GM18520 (cell line): ENCODE data around the gene SLC4A2.
"Not testable (repeated sequence)": the region's sequence is repeated elsewhere in the genome, so short reads cannot be mapped to it uniquely, and the experiment has no call there.

Source experiments
- ATAC-seq: cut with Tn5 transposase; IDR thresholded peaks from one replicate; pipeline ENCODE4 v1.9.1; 2021; ENCODE audit not compliant: unreplicated experiment

SLC4A2 gene

DNA sequence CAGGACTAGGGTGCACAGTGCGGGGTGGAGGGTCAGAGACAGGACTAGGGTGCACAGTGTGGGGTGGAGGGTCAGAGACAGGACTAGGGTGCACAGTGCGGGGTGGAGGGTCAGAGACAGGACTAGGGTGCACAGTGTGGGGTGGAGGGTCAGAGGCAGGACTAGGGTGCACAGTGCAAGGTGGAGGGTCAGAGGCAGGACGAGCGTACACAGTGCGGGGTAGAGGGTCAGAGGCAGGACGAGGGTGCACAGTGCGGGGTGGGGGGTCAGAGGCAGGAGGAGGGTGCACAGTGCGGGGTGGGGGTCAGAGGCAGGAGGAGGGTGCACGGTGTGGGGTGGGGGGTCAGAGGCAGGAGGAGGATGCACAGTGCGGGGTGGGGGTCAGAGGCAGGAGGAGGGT, 15.9 kb upstream of the SLC4A2 start:
- not testable (repeated sequence) for ATAC-seq

GRCh38 chr7:151043959-151044358, 15.4 kb upstream of the SLC4A2 start:
- ATAC-seq: no peak

DNA sequence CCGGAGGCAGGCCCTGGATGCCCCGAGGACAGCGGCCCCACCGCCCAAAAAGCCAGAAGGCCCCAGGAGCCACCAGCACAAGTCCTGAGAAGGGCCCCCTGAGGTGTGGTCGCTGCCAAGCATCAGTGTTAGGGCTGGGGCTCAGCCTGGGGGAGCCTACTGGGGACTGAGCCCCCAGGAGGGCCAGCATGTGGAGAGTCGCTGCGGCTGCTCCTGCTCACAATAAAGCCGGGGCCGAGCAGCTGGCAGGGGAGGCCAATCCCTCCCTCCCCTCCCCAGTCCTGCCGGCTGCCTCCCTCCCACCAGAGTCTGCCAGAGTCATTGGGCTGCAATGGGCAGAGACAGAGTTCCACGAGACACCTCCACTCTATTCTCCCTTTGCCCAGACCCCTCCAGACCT, 14.1 kb upstream of the SLC4A2 start:
- ATAC-seq: no peak

- ATAC-seq: no peak
Observed at GRCh38 chr7:151045967-151046366, 13.4 kb upstream of the SLC4A2 start.

DNA sequence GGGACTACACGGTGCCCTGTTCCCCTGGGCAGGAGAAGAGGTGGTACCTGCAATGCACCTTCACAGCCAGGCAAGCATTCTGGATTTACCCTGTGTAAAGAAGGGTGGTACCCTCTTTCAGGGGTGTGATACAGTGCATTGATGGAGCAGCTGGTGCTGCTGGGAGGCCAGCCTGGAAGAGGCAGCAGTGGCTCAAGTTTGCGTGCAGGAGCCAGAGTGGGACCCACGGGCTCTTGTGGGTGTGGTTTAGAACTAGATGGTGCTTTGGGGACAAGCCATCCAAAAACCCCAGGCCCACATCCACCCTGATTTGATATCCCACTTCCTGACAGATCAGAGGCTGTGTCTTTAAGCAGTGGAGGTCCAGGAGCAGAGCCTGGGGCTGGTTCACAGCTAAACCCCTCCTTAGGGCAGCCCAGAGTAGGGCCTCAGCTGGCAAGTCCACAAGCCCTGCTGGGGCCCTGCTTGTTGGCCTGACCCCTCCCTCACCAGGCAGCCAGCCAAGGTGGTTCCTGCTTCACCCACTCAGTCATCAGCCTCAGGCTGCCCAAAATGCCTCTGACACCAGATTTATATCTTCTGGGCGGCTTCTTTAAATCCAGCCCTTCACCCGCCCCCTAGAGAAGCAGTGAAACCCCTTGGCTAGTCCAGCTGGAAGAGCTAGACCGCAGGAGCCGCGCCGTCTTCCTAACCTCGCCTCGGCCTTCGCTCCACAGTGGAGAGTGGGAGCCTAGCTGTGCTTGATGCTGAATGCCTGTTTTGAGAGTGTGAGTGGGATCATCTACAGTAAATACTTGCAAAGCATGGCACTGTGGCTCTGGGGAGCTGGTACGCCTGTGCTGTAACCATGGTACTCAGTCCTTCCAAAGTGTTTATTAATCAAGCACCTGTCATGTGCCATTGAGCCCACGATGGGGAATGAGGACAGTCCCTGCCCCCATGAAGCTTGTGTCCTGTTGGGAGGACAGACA, 12.5 kb upstream of the SLC4A2 start:
- no peak for ATAC-seq

GRCh38 chr7:151047976-151048815, 11.2 kb upstream of the SLC4A2 start, which contains the start of gene ASIC3:
Gene ASIC3 (plus strand): TSS chr7:151048531. CDS start chr7:151048886, 355 bp downstream.
- ATAC-seq: no peak

DNA sequence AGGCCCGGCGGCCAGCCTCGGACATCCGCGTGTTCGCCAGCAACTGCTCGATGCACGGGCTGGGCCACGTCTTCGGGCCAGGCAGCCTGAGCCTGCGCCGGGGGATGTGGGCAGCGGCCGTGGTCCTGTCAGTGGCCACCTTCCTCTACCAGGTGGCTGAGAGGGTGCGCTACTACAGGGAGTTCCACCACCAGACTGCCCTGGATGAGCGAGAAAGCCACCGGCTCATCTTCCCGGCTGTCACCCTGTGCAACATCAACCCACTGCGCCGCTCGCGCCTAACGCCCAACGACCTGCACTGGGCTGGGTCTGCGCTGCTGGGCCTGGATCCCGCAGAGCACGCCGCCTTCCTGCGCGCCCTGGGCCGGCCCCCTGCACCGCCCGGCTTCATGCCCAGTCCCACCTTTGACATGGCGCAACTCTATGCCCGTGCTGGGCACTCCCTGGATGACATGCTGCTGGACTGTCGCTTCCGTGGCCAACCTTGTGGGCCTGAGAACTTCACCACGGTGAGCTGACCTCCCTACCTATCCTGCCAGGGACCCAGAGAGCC, 10.4 kb upstream of the SLC4A2 start:
- no peak for ATAC-seq

DNA sequence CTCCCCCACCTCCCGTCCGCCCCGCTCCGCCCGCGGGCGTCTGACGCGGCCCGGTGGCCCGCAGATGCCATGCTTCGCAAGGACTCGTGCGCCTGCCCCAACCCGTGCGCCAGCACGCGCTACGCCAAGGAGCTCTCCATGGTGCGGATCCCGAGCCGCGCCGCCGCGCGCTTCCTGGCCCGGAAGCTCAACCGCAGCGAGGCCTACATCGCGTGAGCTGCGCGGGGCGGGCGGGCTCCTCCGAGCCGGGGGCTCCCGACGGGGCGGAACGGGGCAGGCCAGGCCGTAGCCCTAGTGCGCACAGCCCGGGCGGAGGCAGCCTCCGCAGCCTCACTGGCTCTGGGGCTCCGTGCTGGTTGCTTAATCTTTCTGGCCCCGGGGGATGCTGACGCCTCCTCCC, 8.3 kb upstream of the SLC4A2 start:
- no peak for ATAC-seq

DNA sequence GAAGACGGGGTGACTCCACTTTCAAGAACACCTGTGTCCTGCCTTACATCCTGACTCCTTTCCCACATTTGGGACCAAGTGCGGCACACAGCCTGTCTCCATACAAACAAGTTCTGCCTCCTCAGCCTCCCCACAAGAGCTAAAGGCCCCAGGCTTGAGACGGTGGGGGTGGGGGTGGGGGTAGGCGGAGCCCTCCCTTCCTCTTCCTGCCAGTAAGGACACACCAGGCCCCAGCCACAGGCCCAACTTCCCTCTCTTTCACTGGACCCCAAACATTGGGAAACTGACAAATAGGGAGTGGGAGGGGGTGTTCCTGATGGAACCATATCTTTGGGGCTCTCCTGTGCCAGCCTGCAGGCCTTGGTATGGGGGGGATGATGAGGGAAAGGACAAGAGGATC, 6.3 kb upstream of the SLC4A2 start:
- ATAC-seq: no peak

DNA sequence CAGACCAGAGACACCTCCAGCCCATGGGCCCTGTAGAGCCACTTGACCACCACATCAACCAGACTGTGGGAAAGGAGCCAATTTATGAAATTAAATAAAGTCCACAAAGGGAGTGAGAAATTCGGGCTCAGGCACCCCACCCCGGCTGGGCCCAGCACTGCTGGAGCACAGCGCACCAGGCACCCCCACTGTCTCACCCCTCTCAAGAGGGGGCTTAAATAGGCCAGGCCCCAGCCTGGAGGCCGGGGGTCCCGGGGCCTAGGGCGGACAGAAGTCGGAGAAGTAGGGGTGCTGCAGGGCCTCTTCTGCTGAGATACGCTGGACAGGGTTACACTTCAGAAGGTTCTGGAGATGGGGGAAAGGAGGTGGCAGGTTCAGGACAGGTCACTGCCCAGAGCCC, 5.6 kb upstream of the SLC4A2 start:
- ATAC-seq: no peak

DNA sequence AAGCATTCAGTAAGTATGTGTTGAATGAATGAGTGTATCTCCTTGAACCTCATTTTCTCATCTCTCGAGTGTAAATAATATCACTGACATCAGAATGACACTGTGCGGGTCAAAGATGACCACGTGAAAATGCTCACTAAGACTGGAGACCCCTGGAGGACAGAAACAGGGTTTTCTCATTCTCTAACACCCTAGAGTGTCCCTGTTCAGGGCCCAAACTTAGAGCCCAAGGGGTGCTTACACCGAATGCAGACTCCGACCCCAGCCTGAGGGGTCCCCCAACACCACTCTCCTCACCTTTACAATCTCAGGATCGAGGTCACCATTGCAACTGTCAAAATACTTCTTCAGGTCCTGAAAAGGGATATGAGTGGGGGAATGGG, 3.1 kb upstream of the SLC4A2 start:
- no peak for ATAC-seq

DNA sequence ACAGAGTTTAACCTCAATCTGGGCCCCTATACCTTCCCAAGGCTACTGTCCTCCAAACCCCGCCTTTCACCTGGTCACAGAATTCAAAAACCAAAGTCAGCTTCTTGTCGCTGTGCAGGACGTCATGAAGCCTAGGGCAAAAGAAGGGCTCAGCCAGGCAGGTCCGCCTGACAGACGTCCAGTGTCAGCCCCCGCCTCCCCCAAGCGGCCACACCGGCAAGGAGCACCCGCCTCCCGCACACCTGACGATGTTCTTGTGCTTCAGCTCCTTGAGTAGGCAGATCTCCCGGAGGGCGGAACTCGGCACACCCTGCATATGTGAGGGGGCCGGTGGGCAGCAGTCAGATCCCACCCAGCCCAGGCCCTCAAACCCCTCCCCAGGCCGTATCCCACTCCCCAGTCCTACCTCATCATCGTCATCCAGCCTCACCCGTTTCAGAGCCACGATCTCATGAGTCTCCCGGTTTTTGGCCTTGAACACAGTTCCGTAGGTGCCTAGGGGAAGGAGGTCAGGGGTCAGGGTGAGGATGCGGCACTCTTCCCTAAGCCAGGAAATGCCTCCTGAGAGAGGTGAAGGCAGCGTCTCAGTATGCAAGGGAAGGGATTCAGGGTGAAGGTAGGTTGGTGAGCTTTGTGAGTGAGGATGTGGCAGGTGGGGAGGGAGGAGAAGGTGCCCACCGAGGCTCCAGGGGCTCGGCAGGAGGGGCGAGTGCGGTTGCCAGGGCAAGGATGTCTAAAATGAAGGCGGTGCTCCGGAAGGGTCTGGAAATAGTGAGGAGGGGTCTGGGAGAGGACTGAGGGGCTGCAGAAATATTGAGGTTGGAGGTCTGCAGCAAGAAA, 2.5 kb upstream of the SLC4A2 start:
- no peak for ATAC-seq

- ATAC-seq: no peak
Observed at GRCh38 chr7:151057506-151057988, 1.8 kb upstream of the SLC4A2 start, which contains the start of gene CDK5. Gene CDK5 (minus strand): TSS chr7:151057897. CDS start chr7:151057848, 49 bp downstream.

DNA sequence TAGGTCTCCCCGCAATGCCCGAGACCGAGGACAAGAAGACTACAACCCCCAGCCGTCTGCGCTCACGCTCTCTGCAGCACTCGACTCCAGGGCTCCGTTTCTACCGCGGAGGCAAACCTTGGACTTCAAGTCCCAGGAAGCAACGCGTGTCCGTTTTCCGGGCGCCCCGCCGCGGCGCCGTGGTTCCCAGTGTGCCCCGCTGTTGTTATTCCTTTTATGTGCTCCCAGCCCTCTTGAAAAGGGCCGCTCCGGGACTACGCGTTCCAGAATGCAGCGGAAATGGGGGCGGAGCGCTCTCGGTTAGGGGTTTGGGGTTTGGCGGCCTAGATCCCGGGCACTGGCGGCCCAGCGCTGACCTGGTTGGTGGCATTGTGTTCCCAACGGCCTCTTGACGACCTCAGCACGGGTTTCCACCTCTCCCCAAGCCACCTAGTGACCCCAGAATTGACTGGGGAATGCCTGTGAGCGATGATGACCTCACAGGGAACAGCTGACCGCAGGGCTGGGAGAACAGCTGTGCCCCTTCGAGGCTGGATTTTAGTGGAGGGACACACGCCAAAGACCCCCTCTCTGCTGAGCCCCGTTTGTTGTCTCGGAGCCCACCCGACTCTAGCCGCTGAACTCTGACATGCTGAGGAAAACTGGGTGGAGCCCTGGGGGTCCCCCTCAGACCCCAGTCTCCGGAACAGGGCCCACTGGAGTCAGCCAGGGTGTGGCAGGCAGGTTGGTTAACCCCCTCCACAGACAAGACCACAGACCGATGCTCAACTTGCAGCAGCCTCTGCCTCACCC, 1.2 kb upstream of the SLC4A2 start:
- ATAC-seq: peak; percentile 87

DNA sequence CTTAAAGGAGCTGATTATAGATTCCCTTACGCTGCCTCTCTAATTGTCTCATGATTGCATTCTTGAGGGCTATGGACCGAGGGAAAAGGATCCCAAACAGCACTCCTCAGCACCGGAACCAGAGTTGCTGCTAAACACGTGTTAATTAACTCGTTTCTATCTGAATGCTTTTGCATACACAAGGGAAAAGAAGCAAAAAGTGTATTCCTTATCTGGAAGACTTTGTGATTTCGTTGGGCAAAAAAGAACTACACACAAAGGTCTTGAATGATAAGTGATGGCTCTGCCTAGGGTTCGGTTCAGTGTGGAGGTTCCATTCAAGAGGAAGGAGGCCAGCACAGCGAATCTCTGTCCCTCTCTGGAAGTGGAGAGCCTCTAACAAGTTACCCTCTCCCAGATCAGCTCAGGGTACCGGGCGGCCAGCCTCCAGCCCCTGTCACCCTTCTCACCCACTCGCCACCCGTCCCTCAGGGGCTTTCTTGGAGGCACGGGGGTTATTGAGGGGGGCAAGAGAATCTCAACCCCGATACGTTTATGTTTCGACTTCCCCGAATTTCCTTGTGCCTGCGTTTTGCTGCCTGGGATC, 515 bp upstream of the SLC4A2 start:
- no peak for ATAC-seq

- ATAC-seq: no peak
Observed at GRCh38 chr7:151060113-151060415, 675 bp downstream of the SLC4A2 start.

- no peak for ATAC-seq
Observed at GRCh38 chr7:151060416-151061212, 1.2 kb downstream of the SLC4A2 start.
